ENCODE measurements around the gene PRICKLE2.
A peak's percentile ranks its signal among the peaks of the same experiment; 100 is the strongest.

The PRICKLE2 gene

GRCh38 chr3:64144241-64144900 is 80.9 kb downstream of the PRICKLE2 start:
- DNase-seq (ENCODE audit: low spot score) = no peak
- Histone ChIP-seq H3K27ac (peak overlapping the region in 1 of 2 donors; percentile 43), H3K4me3 (no peak overlapping the region)
- TF ChIP-seq CTCF (IDR thresholded peaks at IDR 0.05) = no peak

GRCh38 chr3:64143409-64144130 is 81.7 kb downstream of the PRICKLE2 start:
- TF ChIP-seq CTCF (IDR thresholded peaks at IDR 0.05) = no peak
- H3K4me3 ChIP-seq = no peak overlapping the region
- no peak overlapping the region for H3K27ac ChIP-seq
- no peak for DNase-seq (ENCODE audit: low spot score)

- TF ChIP-seq CTCF (IDR thresholded peaks at IDR 0.05) = no peak
- Histone ChIP-seq H3K4me3 (no peak overlapping the region), H3K27ac (peak overlapping the region in 1 of 2 donors; percentile 5)
- DNase-seq (ENCODE audit: low spot score) = no peak
Observed at GRCh38 chr3:64141476-64141875, 83.8 kb downstream of the PRICKLE2 start.

- H3K27ac ChIP-seq = no peak overlapping the region
- no peak for TF ChIP-seq CTCF (IDR thresholded peaks at IDR 0.05)
- H3K4me3 ChIP-seq = no peak overlapping the region
- DNase-seq (ENCODE audit: low spot score) = no peak
Observed at GRCh38 chr3:64140651-64141050, 84.6 kb downstream of the PRICKLE2 start.

GRCh38 chr3:64138656-64139375 is 86.5 kb downstream of the PRICKLE2 start:
- no peak for TF ChIP-seq CTCF (IDR thresholded peaks at IDR 0.05)
- Histone ChIP-seq H3K27ac (no peak overlapping the region), H3K4me3 (no peak overlapping the region)
- no peak for DNase-seq (ENCODE audit: low spot score)

GRCh38 chr3:64138046-64138445 is 87.2 kb downstream of the PRICKLE2 start:
- no peak for TF ChIP-seq CTCF (IDR thresholded peaks at IDR 0.05)
- H3K4me3 ChIP-seq = no peak overlapping the region
- no peak overlapping the region for H3K27ac ChIP-seq
- no peak for DNase-seq (ENCODE audit: low spot score)

Measured in coronary artery (tissue), 2 donors.